Heart left ventricle (tissue), 16 donors: ENCODE measurements around the gene ADAMTS1. TPM values are rescaled to one million over a fixed set of nuclear protein-coding genes. Genes with fewer than 3 reads are reported as not detected.

Experiments
- ATAC-seq, 4 donors: fragments of 200-7000 bp; cut with Tn5 transposase; one replicate each; pipeline ENCODE4 v1.9.1; 2020 to 2022; ENCODE audit warnings: moderate library complexity in 4 of 4, mild to moderate bottlenecking in 3 of 4, moderate number of reproducible peaks in 1 of 4
- DNase-seq, 5 donors: peaks; one replicate each; pipeline ENCODE4 v3.0.0-alpha.2; 2020
- H3K27ac ChIP-seq, 12 donors: fragments of 200-600 bp; sonication (generic) in 4 of 12; one replicate each; pipeline versions ENCODE4 v1.5.0 to v1.8.0; 2016 to 2022; ENCODE audit warnings: mild to moderate bottlenecking in 2 of 12
- H3K27me3 ChIP-seq, 9 donors: fragments of 200-600 bp; sonication (generic) in 2 of 9; one replicate each; pipeline versions ENCODE4 v1.5.1 to v1.8.0; 2016 to 2022; ENCODE audit warnings: mild to moderate bottlenecking in 3 of 9
- H3K36me3 ChIP-seq, 9 donors: fragments of 200-600 bp; sonication (generic) in 2 of 9; one replicate each; pipeline versions ENCODE4 v1.5.0 to v1.8.0; 2018 to 2022; ENCODE audit warnings: mild to moderate bottlenecking in 2 of 9
- H3K4me1 ChIP-seq, 12 donors: fragments of 200-600 bp; sonication (generic) in 4 of 12; one replicate each; pipeline versions ENCODE4 v1.5.0 to v1.8.0; 2016 to 2022; ENCODE audit warnings: mild to moderate bottlenecking in 3 of 12
- H3K4me3 ChIP-seq, 12 donors: fragments of 200-600 bp; sonication (generic) in 4 of 12; one replicate each; pipeline versions ENCODE4 v1.5.0 to v1.8.0; 2017 to 2022; ENCODE audit warnings: mild to moderate bottlenecking in 9 of 12, moderate library complexity in 4 of 12
- H3K9me3 ChIP-seq, 12 donors: fragments of 200-600 bp; sonication (generic) in 4 of 12; one replicate each; pipeline versions ENCODE4 v1.5.0 to v1.8.0; 2016 to 2022; ENCODE audit warnings: mild to moderate bottlenecking in 1 of 12
- POLR2A ChIP-seq, 2 donors: fragments of 450-650 bp; IDR thresholded peaks; one replicate each; pipeline ENCODE4 v1.6.1; 2017; ENCODE audit warnings: antibody characterized with exemption in 2 of 2, mild to moderate bottlenecking in 2 of 2, moderate library complexity in 2 of 2
- WGBS, 4 donors: extraction: QIAGEN DNeasy Blood & Tissue Kit in 2 of 4; methylation state at CpG; one replicate each; pipeline versions ENCODE4 v1.1.5 to v1.1.7; 2013 to 2018; 5-methylcytosine and 5-hydroxymethylcytosine counted together
- intact Hi-C, 10 donors: fragments of 100-400 bp; cut with DNase I; formaldehyde crosslinking; loops; one replicate each; pipeline versions ENCODE4 v1.11.1 to v1.14.2; 2022
- polyA plus RNA-seq, 2 donors: library from polyadenylated mRNA; stranded (reverse); fragments of 200-250 nt; gene quantifications; one replicate each; pipeline ENCODE4 v1.2.3, GENCODE V29; 2013
- total RNA-seq, 9 donors: library from RNA; depleted of rRNA in 2 of 9; stranded (reverse); fragments of >200 nt in 2 of 9; fragmentation: NEBNext Ultra II Directional in 3 of 9; extraction: Animal tissue kit (Norgen Biotek cat#: 25700) in 3 of 9; gene quantifications; one replicate each; pipeline versions ENCODE4 v1.1.0 to v1.2.4, GENCODE V29; 2016 to 2023
- TF ChIP-seq, protein P1 (sequence below), 12 donors: fragments of 200-600 bp; sonication (generic) in 4 of 12; IDR thresholded peaks; one replicate each; pipeline versions ENCODE4 v1.5.0 to v1.8.0; 2018 to 2022; ENCODE audit warnings: antibody characterized with exemption in 12 of 12, mild to moderate bottlenecking in 5 of 12
- donor health status: ischemic (EF 13 %, LVEDD 7.1; RV severe dilation, severe dysfunction).
- donor health status: healthy with polysubstance abuse.
- donor health status: DM: no; HTN: yes; CAD: no.
- donor health status: DM: no; HTN: no; CAD: no.
- donor health status: ischemic (EF 25% LVEDD 6.9; RV normal size, moderate dysfunction).
- donor health status: ischemic (EF 25% LVEDD 5.7; RV mildly dilated, moderate dysfunction).
- donor health status: healthy.
- donor health status: DM: yes; HTN: yes; CAD: no.
- donor health status: ischemic (EF 35%, LVEDD 5.7; RV mildly dilated, moderate dysfunction).
- donor health status: nonischemic (EF 11% LVEDD 7.7; RV severe dilation, severe dysfunction).
- donor health status: DM: yes; HTN: yes; CAD: no.
- donor health status: PGD.
- donor health status: ischemic (EF 29% LVEDD 5.4; RV normal size, mild dysfunction).
- donor health status: nonischemic (EF 23%, LVEDD 6.1; RV moderate dilation, normal function).

The ADAMTS1 gene
- total and polyA plus RNA-seq, 11 donors: 14.8 to 87.8 (median 60.7) TPM

DNA sequence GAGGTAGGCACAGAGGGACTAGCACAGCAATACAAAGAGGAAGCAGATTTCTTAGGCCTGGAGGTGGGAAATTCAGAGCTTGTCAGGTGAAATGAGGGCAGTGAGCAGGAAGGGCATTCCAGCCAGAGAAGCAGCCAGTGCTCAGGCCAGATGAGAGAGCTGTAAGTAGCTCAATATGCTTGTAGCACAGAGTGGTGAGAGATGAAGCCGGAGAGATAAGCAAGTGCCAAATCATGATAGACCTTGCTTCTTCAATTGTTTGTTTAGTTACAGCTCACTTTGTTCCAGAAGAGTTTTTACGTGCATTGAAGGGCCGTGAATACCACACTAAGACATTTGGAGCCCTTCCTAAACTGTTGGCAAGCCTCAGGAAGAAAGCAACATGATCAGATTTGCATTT, 42.0 kb upstream of the ADAMTS1 start:
- ATAC-seq: peak in 2 of 4 donors; percentile 38 to 52
- no peaks in the 10 kb centered on the region for H3K36me3 ChIP-seq
- H3K27ac ChIP-seq: no peak overlapping the region
- H3K27me3 ChIP-seq: no peaks in the 10 kb centered on the region
- no peak overlapping the region for H3K4me3 ChIP-seq
- intact Hi-C loops: loop anchor here in 6 of 10 donors (10.0 kb wide), 2 partner anchors 588 to 678 kb away; no protein-coding TSS in a partner anchor
- TF ChIP-seq POLR2A (IDR thresholded peaks at IDR 0.05): no peak
- TF ChIP-seq, protein P1, sequence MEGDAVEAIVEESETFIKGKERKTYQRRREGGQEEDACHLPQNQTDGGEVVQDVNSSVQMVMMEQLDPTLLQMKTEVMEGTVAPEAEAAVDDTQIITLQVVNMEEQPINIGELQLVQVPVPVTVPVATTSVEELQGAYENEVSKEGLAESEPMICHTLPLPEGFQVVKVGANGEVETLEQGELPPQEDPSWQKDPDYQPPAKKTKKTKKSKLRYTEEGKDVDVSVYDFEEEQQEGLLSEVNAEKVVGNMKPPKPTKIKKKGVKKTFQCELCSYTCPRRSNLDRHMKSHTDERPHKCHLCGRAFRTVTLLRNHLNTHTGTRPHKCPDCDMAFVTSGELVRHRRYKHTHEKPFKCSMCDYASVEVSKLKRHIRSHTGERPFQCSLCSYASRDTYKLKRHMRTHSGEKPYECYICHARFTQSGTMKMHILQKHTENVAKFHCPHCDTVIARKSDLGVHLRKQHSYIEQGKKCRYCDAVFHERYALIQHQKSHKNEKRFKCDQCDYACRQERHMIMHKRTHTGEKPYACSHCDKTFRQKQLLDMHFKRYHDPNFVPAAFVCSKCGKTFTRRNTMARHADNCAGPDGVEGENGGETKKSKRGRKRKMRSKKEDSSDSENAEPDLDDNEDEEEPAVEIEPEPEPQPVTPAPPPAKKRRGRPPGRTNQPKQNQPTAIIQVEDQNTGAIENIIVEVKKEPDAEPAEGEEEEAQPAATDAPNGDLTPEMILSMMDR (IDR thresholded peaks at IDR 0.05): no peak
- DNase-seq: no peak
- no peaks in the 10 kb centered on the region for H3K9me3 ChIP-seq
- 38 to 54% (median 53%) methylated on average over 3 of the region's 3 CpGs for WGBS, 4 donors
- peaks cover 0 to 5% (median 0%) of the 10 kb centered on the region in 12 donors for H3K4me1 ChIP-seq

DNA sequence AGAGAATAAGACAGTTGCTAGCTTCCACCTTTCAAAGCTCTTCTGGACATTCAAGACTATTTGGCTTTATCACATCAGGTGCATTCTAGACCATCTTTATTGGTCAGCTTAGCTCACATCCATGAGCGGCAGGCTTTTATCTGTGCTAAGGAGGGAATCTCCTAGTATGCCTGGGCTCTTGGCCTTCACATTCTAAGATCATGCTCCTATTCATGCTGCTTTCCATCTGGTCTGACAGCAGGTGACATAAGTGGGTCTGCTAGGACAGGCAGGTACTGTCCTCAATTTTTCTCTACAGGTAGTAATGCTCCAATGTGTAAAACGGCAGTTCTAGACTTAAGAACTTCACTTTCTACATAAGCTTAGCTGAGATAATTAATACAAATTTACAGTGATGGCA, 39.2 kb upstream of the ADAMTS1 start:
- no peak for ATAC-seq
- H3K9me3 ChIP-seq: no peaks in the 10 kb centered on the region
- H3K36me3 ChIP-seq: no peaks in the 10 kb centered on the region
- H3K27me3 ChIP-seq: no peaks in the 10 kb centered on the region
- 93 to 98% (median 96%) methylated on average over 2 of the region's 2 CpGs for WGBS, 4 donors
- no peak for DNase-seq
- H3K4me3 ChIP-seq: no peak overlapping the region
- H3K4me1 ChIP-seq: peaks cover 0 to 5% (median 0%) of the 10 kb centered on the region in 12 donors
- H3K27ac ChIP-seq: no peak overlapping the region
- no peak for TF ChIP-seq POLR2A (IDR thresholded peaks at IDR 0.05)
- TF ChIP-seq, protein P1 (IDR thresholded peaks at IDR 0.05): no peak
- intact Hi-C loops: loop anchor here in 6 of 10 donors (5.0 to 10.0 kb wide), 3 partner anchors 590 to 680 kb away; no protein-coding TSS in a partner anchor

DNA sequence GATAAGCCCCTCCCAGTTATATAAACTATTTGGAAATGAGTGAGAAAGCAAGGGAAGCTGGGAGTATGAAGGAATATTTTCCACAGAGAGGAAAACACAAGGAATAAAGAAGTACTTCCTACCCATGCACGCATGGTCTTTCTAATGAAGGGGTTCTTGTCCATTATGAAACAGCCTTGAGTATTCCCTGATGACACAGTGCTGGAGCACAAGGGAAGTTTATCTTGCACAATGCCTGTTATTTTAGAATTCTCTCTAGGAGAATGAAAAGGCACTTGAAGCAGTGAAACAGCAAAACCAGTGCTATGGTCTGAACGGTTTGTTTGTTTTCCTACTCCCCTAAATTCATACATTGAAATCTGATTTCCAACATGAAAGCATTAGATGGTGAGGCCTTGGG, 38.6 kb upstream of the ADAMTS1 start:
- H3K4me3 ChIP-seq: no peak overlapping the region
- H3K27ac ChIP-seq: peak overlapping the region in 1 of 12 donors; percentile 30
- peaks cover 0 to 5% (median 0%) of the 10 kb centered on the region in 12 donors for H3K4me1 ChIP-seq
- ATAC-seq (peak in 2 of 4 donors; percentile 45 to 55), DNase-seq (no peak)
- H3K9me3 ChIP-seq: no peaks in the 10 kb centered on the region
- H3K36me3 ChIP-seq: no peaks in the 10 kb centered on the region
- no peak for TF ChIP-seq POLR2A (IDR thresholded peaks at IDR 0.05)
- TF ChIP-seq, protein P1 (IDR thresholded peaks at IDR 0.05): no peak
- WGBS, 4 donors: 57 to 80% (median 63%) methylated on average over 2 of the region's 2 CpGs
- H3K27me3 ChIP-seq: no peaks in the 10 kb centered on the region
- intact Hi-C loops: loop anchor here in 6 of 10 donors (5.0 to 10.0 kb wide), 3 partner anchors 591 to 681 kb away; no protein-coding TSS in a partner anchor

DNA sequence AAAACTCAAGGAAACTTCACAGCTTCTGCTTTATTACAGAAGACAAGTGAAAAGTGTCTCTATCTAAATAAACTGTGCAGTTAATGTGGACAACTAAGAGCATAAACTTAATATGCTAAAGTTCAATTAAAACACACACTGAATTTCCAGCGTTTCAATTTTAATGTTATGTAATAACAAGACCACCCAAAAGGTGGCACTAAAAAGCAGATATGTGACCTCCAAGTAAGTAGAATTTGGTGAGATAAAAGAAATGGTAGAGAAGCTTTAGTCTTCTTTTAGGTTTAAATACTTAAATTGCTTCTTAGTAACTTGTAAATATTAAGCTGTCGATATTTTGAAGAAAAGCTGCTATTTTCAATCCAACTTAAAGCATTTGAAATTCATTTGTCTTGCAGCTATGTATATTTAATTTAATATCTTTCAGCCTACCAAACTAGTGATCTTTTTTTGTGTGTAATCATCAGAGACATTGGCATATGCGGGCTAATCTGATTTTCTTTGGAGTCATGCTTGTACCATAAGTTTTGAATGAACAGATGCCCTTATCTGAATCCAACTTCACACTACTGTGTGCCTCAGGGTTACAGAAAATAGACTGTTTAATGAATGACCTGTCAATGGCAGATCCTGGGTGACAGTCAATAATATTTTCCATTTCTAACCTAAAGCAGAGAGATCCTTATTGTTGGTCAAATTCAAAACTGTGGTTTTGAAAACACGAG, 36.5 kb upstream of the ADAMTS1 start:
- Histone ChIP-seq H3K27me3 (no peaks in the 10 kb centered on the region), H3K27ac (no peak overlapping the region), H3K4me1 (peaks cover 0 to 5% (median 0%) of the 10 kb centered on the region in 12 donors), H3K4me3 (no peak overlapping the region), H3K9me3 (no peaks in the 10 kb centered on the region), H3K36me3 (no peaks in the 10 kb centered on the region)
- intact Hi-C loops: loop anchor here in 6 of 10 donors (5.0 to 10.0 kb wide), 3 partner anchors 593 to 683 kb away; no protein-coding TSS in a partner anchor
- ATAC-seq (no peak), DNase-seq (no peak)
- 50 to 59% (median 58%) methylated on average over 4 of the region's 4 CpGs for WGBS, 4 donors
- no peak for TF ChIP-seq POLR2A (IDR thresholded peaks at IDR 0.05)
- TF ChIP-seq, protein P1 (IDR thresholded peaks at IDR 0.05): peak in 11 of 12 donors; percentile 16 to 57 (median 38)
